HEK293T (cell line): Measurements from ENCODE around the gene SUV39H1.

ENCODE experiments used
- BHLHE40 ChIP-seq: fragments of 450-650 bp; IDR thresholded peaks from 2 replicates; pipeline ENCODE4 v1.6.1; 2016; ENCODE audit warnings: mild to moderate bottlenecking, moderate library complexity, borderline replicate concordance
- FOXA1 ChIP-seq: fragments of 450-650 bp; IDR thresholded peaks from 2 replicates; pipeline ENCODE4 v1.6.1; 2016; ENCODE audit warnings: mild to moderate bottlenecking
- FOXK2 ChIP-seq: fragments of 450-650 bp; IDR thresholded peaks from 2 replicates; pipeline ENCODE4 v1.6.1; 2016; ENCODE audit warnings: mild to moderate bottlenecking
- ZNF384 ChIP-seq: fragments of 450-650 bp; IDR thresholded peaks from 2 replicates; pipeline ENCODE4 v1.6.1; 2016

DNA sequence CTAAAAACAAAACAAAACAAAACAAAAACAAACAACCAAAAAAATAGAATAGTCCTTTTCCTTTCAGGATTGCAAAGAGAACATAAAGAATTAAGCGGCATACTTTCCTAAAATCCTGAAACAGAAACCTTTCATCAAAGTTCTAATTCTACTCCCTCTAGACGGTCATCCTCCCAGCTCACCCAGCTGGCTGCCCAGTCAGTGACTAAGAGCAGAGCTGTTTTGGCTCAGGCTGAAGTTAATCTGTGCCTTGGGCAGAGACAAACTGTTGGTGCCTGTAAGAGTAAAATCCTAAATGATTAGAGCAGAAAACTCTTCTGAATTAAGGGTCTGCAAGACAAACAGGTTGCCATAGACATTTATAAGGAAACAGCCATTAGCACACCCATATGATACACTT, 30.5 kb upstream of the SUV39H1 start:
- TF ChIP-seq BHLHE40 (no peak), FOXA1 (no peak), ZNF384 (no peak), FOXK2 (no peak)
